ENCODE results near the gene FSTL5.

Gene FSTL5

DNA sequence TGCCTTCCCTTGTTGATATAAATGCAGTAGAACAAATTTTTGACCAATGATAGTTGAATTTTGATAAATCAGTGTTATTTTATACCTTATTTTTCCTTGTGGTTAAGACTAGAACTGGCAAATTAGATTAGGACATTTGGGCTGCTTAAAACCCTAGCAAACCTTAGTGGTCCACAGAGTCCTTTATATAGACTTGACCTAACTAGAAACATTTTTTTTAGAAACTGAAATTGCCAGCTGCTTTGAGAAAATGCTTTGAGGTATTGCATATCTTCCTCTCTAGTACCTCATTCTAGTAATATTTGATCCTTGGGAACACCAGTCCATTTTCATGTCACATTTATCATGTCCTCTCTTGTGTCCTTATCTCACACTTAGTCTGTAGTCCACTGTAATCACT lies 580.3 kb downstream of the FSTL5 start:
- Histone ChIP-seq H3K4me2 (ENCODE audit: low read length) (no peak overlapping the region), H3K27ac (ENCODE audit: low read depth, low read length) (no peak overlapping the region), H3K9me2 (replicated peaks; ENCODE audit: control insufficient read depth, low read length) (no peaks in the 10 kb centered on the region), H3K27me3 (ENCODE audit: control insufficient read depth, low read length) (no peaks in the 10 kb centered on the region), H3K4me1 (ENCODE audit: control insufficient read depth, low read length) (no peaks in the 10 kb centered on the region), H4K20me1 (ENCODE audit: control insufficient read depth, insufficient read depth, low read depth, low read length) (no peaks in the 10 kb centered on the region), H3F3A (ENCODE audit: control insufficient read depth, insufficient read depth) (no peaks in the 10 kb centered on the region), H3K79me2 (ENCODE audit: control insufficient read depth, low read length) (no peaks in the 10 kb centered on the region), H3K4me3 (ENCODE audit: low read length) (no peak overlapping the region), H3K9me3 (ENCODE audit: control insufficient read depth, insufficient read depth, low read length) (no peaks in the 10 kb centered on the region), H3K36me3 (ENCODE audit: control insufficient read depth, low read length) (no peaks in the 10 kb centered on the region)
- TF ChIP-seq EZH2phosphoT487 (IDR thresholded peaks at IDR 0.05; ENCODE audit: borderline replicate concordance, low read length), result no peak
- TF ChIP-seq, protein P1, sequence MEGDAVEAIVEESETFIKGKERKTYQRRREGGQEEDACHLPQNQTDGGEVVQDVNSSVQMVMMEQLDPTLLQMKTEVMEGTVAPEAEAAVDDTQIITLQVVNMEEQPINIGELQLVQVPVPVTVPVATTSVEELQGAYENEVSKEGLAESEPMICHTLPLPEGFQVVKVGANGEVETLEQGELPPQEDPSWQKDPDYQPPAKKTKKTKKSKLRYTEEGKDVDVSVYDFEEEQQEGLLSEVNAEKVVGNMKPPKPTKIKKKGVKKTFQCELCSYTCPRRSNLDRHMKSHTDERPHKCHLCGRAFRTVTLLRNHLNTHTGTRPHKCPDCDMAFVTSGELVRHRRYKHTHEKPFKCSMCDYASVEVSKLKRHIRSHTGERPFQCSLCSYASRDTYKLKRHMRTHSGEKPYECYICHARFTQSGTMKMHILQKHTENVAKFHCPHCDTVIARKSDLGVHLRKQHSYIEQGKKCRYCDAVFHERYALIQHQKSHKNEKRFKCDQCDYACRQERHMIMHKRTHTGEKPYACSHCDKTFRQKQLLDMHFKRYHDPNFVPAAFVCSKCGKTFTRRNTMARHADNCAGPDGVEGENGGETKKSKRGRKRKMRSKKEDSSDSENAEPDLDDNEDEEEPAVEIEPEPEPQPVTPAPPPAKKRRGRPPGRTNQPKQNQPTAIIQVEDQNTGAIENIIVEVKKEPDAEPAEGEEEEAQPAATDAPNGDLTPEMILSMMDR (IDR thresholded peaks at IDR 0.05; ENCODE audit: low read depth, low read length, poor library complexity, severe bottlenecking), result no peak

DNA sequence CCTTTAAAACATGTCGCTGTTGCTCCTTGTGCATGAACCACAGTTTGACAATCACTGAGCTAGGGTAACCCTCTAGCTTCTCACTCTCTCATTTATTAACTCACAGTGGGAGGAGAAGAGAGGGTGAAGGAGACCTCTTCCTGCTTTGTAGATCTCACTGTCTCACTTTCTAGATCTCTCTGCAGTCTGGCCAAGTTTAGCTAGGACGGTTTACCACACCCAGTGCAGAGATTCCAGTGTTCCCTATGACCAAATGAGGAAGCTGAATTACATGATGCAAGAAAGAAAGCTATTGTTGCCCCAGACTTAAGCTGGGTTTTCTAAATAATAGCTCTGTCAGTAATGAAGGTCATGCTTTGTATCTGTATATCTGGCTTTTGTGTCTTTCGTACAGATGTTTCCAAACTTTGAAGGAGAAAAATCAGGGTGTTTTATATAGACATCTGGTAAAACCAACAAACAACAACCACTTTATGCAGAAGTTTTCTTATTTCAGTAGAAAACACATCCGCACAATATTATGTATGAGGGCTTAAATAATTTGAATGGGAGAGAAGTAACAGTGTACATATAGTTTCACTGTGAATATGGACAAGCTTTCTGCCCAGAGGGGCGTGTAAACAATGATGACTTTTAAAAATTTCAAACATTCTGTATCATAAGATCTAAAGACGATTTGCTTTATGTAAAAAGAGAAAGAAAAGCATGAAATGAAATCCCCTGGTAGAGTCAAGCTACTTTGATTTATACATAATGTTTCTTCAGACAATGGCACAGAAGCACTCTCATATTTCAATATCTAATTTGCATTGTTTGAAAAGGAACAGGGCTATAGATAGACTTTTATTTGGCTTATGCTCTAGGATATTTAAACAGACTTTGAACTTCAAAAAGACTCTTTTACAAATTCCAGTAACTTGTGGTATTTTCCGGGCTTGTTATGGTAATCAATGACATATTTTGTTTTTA lies 582.3 kb downstream of the FSTL5 start:
- Histone ChIP-seq H3K27ac (ENCODE audit: low read depth, low read length) (no peak overlapping the region), H3K4me2 (ENCODE audit: low read length) (no peak overlapping the region), H3K9me3 (ENCODE audit: control insufficient read depth, insufficient read depth, low read length) (no peaks in the 10 kb centered on the region), H4K20me1 (ENCODE audit: control insufficient read depth, insufficient read depth, low read depth, low read length) (no peaks in the 10 kb centered on the region), H3K27me3 (ENCODE audit: control insufficient read depth, low read length) (no peaks in the 10 kb centered on the region), H3K36me3 (ENCODE audit: control insufficient read depth, low read length) (no peaks in the 10 kb centered on the region), H3F3A (ENCODE audit: control insufficient read depth, insufficient read depth) (no peaks in the 10 kb centered on the region), H3K4me1 (ENCODE audit: control insufficient read depth, low read length) (no peaks in the 10 kb centered on the region), H3K4me3 (ENCODE audit: low read length) (no peak overlapping the region), H3K79me2 (ENCODE audit: control insufficient read depth, low read length) (no peaks in the 10 kb centered on the region), H3K9me2 (replicated peaks; ENCODE audit: control insufficient read depth, low read length) (no peaks in the 10 kb centered on the region)
- TF ChIP-seq, protein P1 (IDR thresholded peaks at IDR 0.05; ENCODE audit: low read depth, low read length, poor library complexity, severe bottlenecking), result no peak
- no peak for TF ChIP-seq EZH2phosphoT487 (IDR thresholded peaks at IDR 0.05; ENCODE audit: borderline replicate concordance, low read length)

DNA sequence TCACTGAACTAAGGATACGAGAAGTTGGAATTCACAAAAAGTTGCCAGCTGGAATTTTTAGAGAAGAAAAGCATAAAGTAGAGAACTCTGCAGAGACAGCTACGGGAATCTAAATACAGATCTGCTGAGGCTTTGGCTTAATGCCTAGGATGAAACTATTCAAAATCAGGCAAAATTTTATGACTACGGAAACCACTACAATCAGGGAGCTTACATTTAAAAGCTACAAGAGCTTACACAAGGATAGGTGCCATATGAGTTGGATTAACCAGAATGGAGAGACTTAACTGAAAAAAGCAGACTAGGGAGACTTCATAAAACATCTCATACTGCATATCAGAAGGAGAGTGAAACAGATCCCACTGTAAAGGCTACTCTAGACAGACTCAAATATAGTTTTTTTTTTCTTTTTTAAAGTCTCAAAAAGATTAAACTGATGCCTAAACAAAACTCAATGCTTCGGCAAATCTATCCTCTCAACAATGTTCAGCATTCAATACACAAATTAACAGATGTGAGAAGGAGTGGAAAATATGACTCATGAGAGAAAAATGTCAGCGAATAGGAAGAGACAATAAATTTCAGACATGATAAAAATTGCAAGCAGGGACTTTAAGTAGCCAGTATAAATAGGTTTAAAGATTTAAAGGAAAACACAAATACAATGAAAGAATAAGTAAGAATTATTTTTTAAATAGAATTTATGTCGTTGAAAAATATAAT lies 586.1 kb downstream of the FSTL5 start:
- Histone ChIP-seq H3K36me3 (ENCODE audit: control insufficient read depth, low read length) (no peaks in the 10 kb centered on the region), H3K4me3 (ENCODE audit: low read length) (no peak overlapping the region), H3K4me2 (ENCODE audit: low read length) (no peak overlapping the region), H3K27me3 (ENCODE audit: control insufficient read depth, low read length) (no peaks in the 10 kb centered on the region), H3K9me2 (replicated peaks; ENCODE audit: control insufficient read depth, low read length) (no peaks in the 10 kb centered on the region), H4K20me1 (ENCODE audit: control insufficient read depth, insufficient read depth, low read depth, low read length) (no peaks in the 10 kb centered on the region), H3K79me2 (ENCODE audit: control insufficient read depth, low read length) (no peaks in the 10 kb centered on the region), H3K9me3 (ENCODE audit: control insufficient read depth, insufficient read depth, low read length) (no peaks in the 10 kb centered on the region), H3K4me1 (ENCODE audit: control insufficient read depth, low read length) (no peaks in the 10 kb centered on the region), H3K27ac (ENCODE audit: low read depth, low read length) (no peak overlapping the region), H3F3A (ENCODE audit: control insufficient read depth, insufficient read depth) (no peaks in the 10 kb centered on the region)
- no peak for TF ChIP-seq EZH2phosphoT487 (IDR thresholded peaks at IDR 0.05; ENCODE audit: borderline replicate concordance, low read length)
- TF ChIP-seq, protein P1 (IDR thresholded peaks at IDR 0.05; ENCODE audit: low read depth, low read length, poor library complexity, severe bottlenecking), result no peak

Data from DOHH2 (cell line).